Osteocyte (in vitro differentiated cells): ENCODE measurements around the gene TRIM56. TPM values are rescaled to one million over a fixed set of nuclear protein-coding genes. Genes with fewer than 3 reads are reported as not detected.
"Not testable (repeated sequence)": the region's sequence is repeated elsewhere in the genome, so short reads cannot be mapped to it uniquely, and the experiment has no call there.

Experiments used
- DNase-seq: peaks from one replicate; pipeline ENCODE4 v3.0.0; 2021; ENCODE audit warnings: mixed read lengths; ENCODE audit not compliant: unreplicated experiment; ENCODE audit errors: extremely low spot score
- H3K27ac Mint-ChIP-seq: one replicate; pipeline ENCODE4 v1.8.0; 2021; ENCODE audit warnings: mild to moderate bottlenecking, mixed read lengths; ENCODE audit not compliant: unreplicated experiment
- H3K27me3 Mint-ChIP-seq: one replicate; pipeline ENCODE4 v1.8.0; 2021; ENCODE audit warnings: mixed read lengths; ENCODE audit not compliant: unreplicated experiment
- H3K36me3 Mint-ChIP-seq: one replicate; pipeline ENCODE4 v1.8.0; 2021; ENCODE audit warnings: mixed read lengths; ENCODE audit not compliant: unreplicated experiment
- H3K4me1 Mint-ChIP-seq: one replicate; pipeline ENCODE4 v1.8.0; 2021; ENCODE audit warnings: mixed read lengths; ENCODE audit not compliant: unreplicated experiment
- H3K4me3 Mint-ChIP-seq: one replicate; pipeline ENCODE4 v1.8.0; 2021; ENCODE audit warnings: mild to moderate bottlenecking, moderate library complexity, mixed read lengths; ENCODE audit not compliant: unreplicated experiment
- H3K9me3 Mint-ChIP-seq: one replicate; pipeline ENCODE4 v1.8.0; 2021; ENCODE audit warnings: mixed read lengths; ENCODE audit not compliant: unreplicated experiment
- total RNA-seq: library from RNA; stranded (reverse); gene quantifications from 2 replicates; pipeline ENCODE4 v1.2.1, GENCODE V29; 2021
- TF ChIP-seq, protein P1 (sequence below): fragments of 200-600 bp; sonication (generic); IDR thresholded peaks from 2 replicates; pipeline ENCODE4 v1.5.0; 2021; ENCODE audit warnings: antibody characterized with exemption, mild to moderate bottlenecking, moderate library complexity

TRIM56 gene
- total RNA-seq, 1 donor from 2014 or later, result 42.2 TPM

DNA sequence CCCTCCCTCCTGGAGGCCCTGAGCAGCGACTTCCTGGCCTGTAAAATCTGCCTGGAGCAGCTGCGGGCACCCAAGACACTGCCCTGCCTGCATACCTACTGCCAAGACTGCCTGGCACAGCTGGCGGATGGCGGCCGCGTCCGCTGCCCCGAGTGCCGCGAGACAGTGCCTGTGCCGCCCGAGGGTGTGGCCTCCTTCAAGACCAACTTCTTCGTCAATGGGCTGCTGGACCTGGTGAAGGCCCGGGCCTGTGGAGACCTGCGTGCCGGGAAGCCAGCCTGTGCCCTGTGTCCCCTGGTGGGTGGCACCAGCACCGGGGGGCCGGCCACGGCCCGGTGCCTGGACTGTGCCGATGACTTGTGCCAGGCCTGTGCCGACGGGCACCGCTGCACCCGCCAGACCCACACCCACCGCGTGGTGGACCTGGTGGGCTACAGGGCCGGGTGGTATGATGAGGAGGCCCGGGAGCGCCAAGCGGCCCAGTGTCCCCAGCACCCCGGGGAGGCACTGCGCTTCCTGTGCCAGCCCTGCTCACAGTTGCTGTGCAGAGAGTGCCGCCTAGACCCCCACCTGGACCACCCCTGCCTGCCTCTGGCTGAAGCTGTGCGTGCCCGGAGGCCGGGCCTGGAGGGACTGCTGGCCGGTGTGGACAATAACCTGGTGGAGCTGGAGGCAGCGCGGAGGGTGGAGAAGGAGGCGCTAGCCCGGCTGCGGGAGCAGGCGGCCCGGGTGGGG, 2.2 kb downstream of the TRIM56 start:
- Mint-ChIP-seq H3K36me3 (peaks cover 9% of the 10 kb centered on the region), H3K9me3 (no peaks in the 10 kb centered on the region), H3K4me1 (peaks cover 35% of the 10 kb centered on the region), H3K27me3 (no peaks in the 10 kb centered on the region), H3K4me3 (no peak overlapping the region), H3K27ac (no peak overlapping the region)
- TF ChIP-seq, protein P1, sequence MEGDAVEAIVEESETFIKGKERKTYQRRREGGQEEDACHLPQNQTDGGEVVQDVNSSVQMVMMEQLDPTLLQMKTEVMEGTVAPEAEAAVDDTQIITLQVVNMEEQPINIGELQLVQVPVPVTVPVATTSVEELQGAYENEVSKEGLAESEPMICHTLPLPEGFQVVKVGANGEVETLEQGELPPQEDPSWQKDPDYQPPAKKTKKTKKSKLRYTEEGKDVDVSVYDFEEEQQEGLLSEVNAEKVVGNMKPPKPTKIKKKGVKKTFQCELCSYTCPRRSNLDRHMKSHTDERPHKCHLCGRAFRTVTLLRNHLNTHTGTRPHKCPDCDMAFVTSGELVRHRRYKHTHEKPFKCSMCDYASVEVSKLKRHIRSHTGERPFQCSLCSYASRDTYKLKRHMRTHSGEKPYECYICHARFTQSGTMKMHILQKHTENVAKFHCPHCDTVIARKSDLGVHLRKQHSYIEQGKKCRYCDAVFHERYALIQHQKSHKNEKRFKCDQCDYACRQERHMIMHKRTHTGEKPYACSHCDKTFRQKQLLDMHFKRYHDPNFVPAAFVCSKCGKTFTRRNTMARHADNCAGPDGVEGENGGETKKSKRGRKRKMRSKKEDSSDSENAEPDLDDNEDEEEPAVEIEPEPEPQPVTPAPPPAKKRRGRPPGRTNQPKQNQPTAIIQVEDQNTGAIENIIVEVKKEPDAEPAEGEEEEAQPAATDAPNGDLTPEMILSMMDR, result no peak
- DNase-seq, result no peak

DNA sequence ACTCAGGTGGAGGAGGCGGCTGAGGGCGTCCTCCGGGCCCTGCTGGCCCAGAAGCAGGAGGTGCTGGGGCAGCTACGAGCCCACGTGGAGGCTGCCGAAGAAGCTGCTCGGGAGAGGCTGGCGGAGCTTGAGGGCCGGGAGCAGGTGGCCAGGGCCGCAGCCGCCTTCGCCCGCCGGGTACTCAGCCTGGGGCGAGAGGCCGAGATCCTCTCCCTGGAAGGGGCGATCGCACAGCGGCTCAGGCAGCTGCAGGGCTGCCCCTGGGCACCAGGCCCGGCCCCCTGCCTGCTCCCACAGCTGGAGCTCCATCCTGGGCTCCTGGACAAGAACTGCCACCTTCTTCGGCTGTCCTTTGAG, 2.8 kb downstream of the TRIM56 start:
- H3K4me3 Mint-ChIP-seq, result no peak overlapping the region
- TF ChIP-seq, protein P1, result no peak
- no peaks in the 10 kb centered on the region for H3K9me3 Mint-ChIP-seq
- H3K27ac Mint-ChIP-seq, result peak overlapping the region; percentile 31
- H3K27me3 Mint-ChIP-seq, result no peaks in the 10 kb centered on the region
- DNase-seq, result no peak
- peaks cover 9% of the 10 kb centered on the region for H3K36me3 Mint-ChIP-seq
- H3K4me1 Mint-ChIP-seq, result peaks cover 38% of the 10 kb centered on the region

DNA sequence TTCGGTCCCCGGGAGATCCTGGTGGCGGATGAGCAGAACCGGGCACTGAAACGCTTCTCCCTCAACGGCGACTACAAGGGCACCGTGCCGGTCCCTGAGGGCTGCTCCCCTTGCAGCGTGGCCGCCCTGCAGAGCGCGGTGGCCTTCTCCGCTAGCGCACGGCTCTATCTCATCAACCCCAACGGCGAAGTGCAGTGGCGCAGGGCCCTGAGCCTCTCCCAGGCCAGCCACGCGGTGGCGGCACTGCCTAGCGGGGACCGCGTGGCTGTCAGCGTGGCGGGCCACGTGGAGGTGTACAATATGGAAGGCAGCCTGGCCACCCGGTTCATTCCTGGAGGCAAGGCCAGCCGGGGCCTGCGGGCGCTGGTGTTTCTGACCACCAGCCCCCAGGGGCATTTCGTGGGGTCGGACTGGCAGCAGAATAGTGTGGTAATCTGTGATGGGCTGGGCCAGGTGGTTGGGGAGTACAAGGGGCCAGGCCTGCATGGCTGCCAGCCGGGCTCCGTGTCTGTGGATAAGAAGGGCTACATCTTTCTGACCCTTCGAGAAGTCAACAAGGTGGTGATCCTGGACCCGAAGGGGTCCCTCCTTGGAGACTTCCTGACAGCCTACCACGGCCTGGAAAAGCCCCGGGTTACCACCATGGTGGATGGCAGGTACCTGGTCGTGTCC, 3.7 kb downstream of the TRIM56 start:
- Mint-ChIP-seq H3K4me3 (no peak overlapping the region), H3K9me3 (no peaks in the 10 kb centered on the region), H3K4me1 (peaks cover 46% of the 10 kb centered on the region), H3K27ac (peak overlapping the region; percentile 34), H3K27me3 (no peaks in the 10 kb centered on the region), H3K36me3 (peaks cover 9% of the 10 kb centered on the region)
- TF ChIP-seq, protein P1, result no peak
- DNase-seq, result no peak

DNA sequence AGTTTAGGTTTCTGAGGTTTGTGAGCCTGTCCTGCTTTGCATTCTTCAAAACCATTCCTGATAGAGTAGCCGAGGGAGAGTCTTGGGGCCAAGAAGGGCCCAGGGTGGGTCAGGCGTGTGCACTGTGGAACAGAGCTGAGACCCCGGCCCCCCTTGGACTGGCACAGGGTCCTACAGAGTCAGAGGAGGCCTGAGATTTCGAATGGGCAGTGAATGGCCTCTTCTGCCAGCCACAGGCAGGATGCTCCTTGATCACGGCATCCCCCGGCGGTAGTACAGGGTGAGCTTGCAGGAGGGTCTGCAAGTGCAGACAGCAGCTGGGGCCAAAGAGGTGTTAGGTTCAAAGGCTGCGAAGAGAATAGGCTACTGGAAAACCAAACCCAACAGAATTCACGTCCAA, 4.6 kb downstream of the TRIM56 start:
- Mint-ChIP-seq H3K9me3 (no peaks in the 10 kb centered on the region), H3K27ac (peak overlapping the region; percentile 41), H3K4me1 (peaks cover 53% of the 10 kb centered on the region), H3K4me3 (no peak overlapping the region), H3K36me3 (peaks cover 9% of the 10 kb centered on the region), H3K27me3 (no peaks in the 10 kb centered on the region)
- TF ChIP-seq, protein P1, result no peak
- no peak for DNase-seq

DNA sequence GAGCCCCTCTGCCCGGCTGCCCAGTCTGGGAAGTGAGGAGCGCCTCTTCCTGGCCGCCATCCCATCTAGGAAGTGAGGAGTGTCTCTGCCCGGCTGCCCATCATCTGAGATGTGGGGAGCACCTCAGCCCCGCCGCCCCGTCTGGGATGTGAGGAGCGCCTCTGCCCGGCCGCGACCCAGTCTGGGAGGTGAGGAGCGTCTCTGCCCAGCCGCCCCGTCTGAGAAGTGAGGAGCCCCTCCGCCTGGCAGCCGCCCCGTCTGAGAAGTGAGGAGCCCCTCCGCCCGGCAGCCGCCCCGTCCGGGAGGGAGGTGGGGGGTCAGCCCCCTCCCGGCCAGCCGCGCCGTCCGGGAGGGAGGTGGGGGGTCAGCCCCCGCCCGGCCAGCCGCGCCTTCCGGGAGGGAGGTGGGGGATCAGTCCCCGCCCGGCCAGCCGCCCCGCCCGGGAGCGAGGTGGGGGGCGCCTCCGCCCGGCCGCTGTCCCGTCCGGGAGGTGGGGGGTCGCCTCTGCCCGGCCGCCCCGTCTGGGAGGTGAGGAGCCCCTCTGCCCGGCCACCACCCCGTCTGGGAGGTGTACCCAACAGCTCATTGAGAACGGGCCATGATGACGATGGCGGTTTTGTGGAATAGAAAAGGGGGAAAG, 7.1 kb downstream of the TRIM56 start:
- peaks cover 51% of the 10 kb centered on the region for H3K4me1 Mint-ChIP-seq
- DNase-seq, H3K4me3 Mint-ChIP-seq: not testable (repeated sequence)

More for the DNA sequence above, 7.1 kb downstream of the TRIM56 start:
- H3K27me3 Mint-ChIP-seq, H3K36me3 Mint-ChIP-seq, H3K9me3 Mint-ChIP-seq: not testable (repeated sequence)
- H3K27ac Mint-ChIP-seq, result peak overlapping the region; percentile 78
